IPS DF 4.7 (cell line): ENCODE results near the gene JMJD1C.
A peak's percentile ranks its signal among the peaks of the same experiment; 100 is the strongest.
"Not testable (repeated sequence)": the region's sequence is repeated elsewhere in the genome, so short reads cannot be mapped to it uniquely, and the experiment has no call there.

Experiments
- DNase-seq: peaks from one replicate; pipeline ENCODE4 v3.0.0-alpha.2; 2013; ENCODE audit warnings: low spot score; ENCODE audit errors: extremely low read depth

The JMJD1C gene

GRCh38 chr10:63171255-63171855 is 294.4 kb downstream of the JMJD1C start:
- no peak for DNase-seq

- DNase-seq: no peak
These were observed 296.2 kb downstream of the JMJD1C start for GRCh38 chr10:63169624-63170023.

- DNase-seq: no peak
These were observed 296.8 kb downstream of the JMJD1C start for GRCh38 chr10:63168821-63169462.

- DNase-seq: peak; percentile 25
These were observed 299.0 kb downstream of the JMJD1C start for GRCh38 chr10:63166742-63167258.

GRCh38 chr10:63165249-63165648 is 300.5 kb downstream of the JMJD1C start:
- no peak for DNase-seq

- DNase-seq: no peak
These were observed 301.6 kb downstream of the JMJD1C start for GRCh38 chr10:63164166-63164623.

GRCh38 chr10:63161592-63161991 is 304.2 kb downstream of the JMJD1C start:
- no peak for DNase-seq

- DNase-seq: peak; percentile 75
These were observed 307.7 kb downstream of the JMJD1C start for GRCh38 chr10:63157845-63158624.

GRCh38 chr10:63156236-63156635 is 309.5 kb downstream of the JMJD1C start:
- DNase-seq: no peak

GRCh38 chr10:63155388-63156020 is 310.3 kb downstream of the JMJD1C start:
- DNase-seq: no peak

- no peak for DNase-seq
These were observed 311.0 kb downstream of the JMJD1C start for GRCh38 chr10:63154546-63155387.

- not testable (repeated sequence) for DNase-seq
These were observed 311.8 kb downstream of the JMJD1C start for GRCh38 chr10:63153868-63154545.

- DNase-seq: no peak
These were observed 315.0 kb downstream of the JMJD1C start for GRCh38 chr10:63150745-63151144.

GRCh38 chr10:63146503-63146902 is 319.3 kb downstream of the JMJD1C start:
- DNase-seq: no peak

GRCh38 chr10:63145782-63146181 is 320.0 kb downstream of the JMJD1C start:
- no peak for DNase-seq

- DNase-seq: no peak
These were observed 321.8 kb downstream of the JMJD1C start for GRCh38 chr10:63143987-63144386.

- DNase-seq: no peak
These were observed 323.6 kb downstream of the JMJD1C start for GRCh38 chr10:63142136-63142535.

GRCh38 chr10:63140077-63140476 is 325.7 kb downstream of the JMJD1C start:
- no peak for DNase-seq

GRCh38 chr10:63137306-63137705 is 328.5 kb downstream of the JMJD1C start:
- no peak for DNase-seq
